GM12801 (cell line): ENCODE results near the gene PCSK9.

Source experiments
- CTCF ChIP-seq: IDR thresholded peaks from one replicate; pipeline ENCODE4 v1.5.1; 2011; ENCODE audit warnings: control low read depth; ENCODE audit not compliant: insufficient read length; ENCODE audit errors: extremely low read depth

PCSK9 gene

GRCh38 chr1:55054396-55054795 lies 15.0 kb downstream of the PCSK9 start:
- no peak for TF ChIP-seq CTCF

- TF ChIP-seq CTCF, result no peak
Measured at GRCh38 chr1:55055084-55055882, 15.9 kb downstream of the PCSK9 start.

GRCh38 chr1:55055951-55056631 lies 16.7 kb downstream of the PCSK9 start:
- no peak for TF ChIP-seq CTCF

- no peak for TF ChIP-seq CTCF
Measured at GRCh38 chr1:55056632-55056992, 17.3 kb downstream of the PCSK9 start.

- no peak for TF ChIP-seq CTCF
Measured at GRCh38 chr1:55057270-55057955, 18.1 kb downstream of the PCSK9 start.

GRCh38 chr1:55057956-55058298 lies 18.6 kb downstream of the PCSK9 start:
- no peak for TF ChIP-seq CTCF

GRCh38 chr1:55059302-55060132 lies 20.2 kb downstream of the PCSK9 start:
- no peak for TF ChIP-seq CTCF
